HG03520 (cell line): ENCODE results near the gene DHX36.

Experiments used
- ATAC-seq: cut with Tn5 transposase; IDR thresholded peaks from one replicate; pipeline ENCODE4 v1.9.1; 2021; ENCODE audit warnings: mild to moderate bottlenecking, moderate library complexity; ENCODE audit not compliant: unreplicated experiment

DHX36 gene

GRCh38 chr3:154294016-154294415 is 30.3 kb downstream of the DHX36 start:
- no peak for ATAC-seq

- no peak for ATAC-seq
Observed at GRCh38 chr3:154290187-154290586, 34.1 kb downstream of the DHX36 start.

- ATAC-seq: no peak
Observed at GRCh38 chr3:154285221-154285620, 39.1 kb downstream of the DHX36 start.

- ATAC-seq: no peak
Observed at GRCh38 chr3:154280161-154280560, 44.1 kb downstream of the DHX36 start.

GRCh38 chr3:154275965-154276364 is 48.3 kb downstream of the DHX36 start:
- ATAC-seq: no peak

GRCh38 chr3:154275292-154275691 is 49.0 kb downstream of the DHX36 start:
- no peak for ATAC-seq

- ATAC-seq: no peak
Observed at GRCh38 chr3:154274348-154274747, 49.9 kb downstream of the DHX36 start.

- no peak for ATAC-seq
Observed at GRCh38 chr3:154273381-154273780, 50.9 kb downstream of the DHX36 start.

GRCh38 chr3:154254527-154254926 is 69.8 kb downstream of the DHX36 start:
- ATAC-seq: no peak

- peak; percentile 97 for ATAC-seq
Observed at GRCh38 chr3:154252759-154253638, 71.3 kb downstream of the DHX36 start.

- ATAC-seq: no peak
Observed at GRCh38 chr3:154251610-154252009, 72.7 kb downstream of the DHX36 start.

- ATAC-seq: no peak
Observed at GRCh38 chr3:154250291-154250690, 74.0 kb downstream of the DHX36 start.

GRCh38 chr3:154247806-154248415 is 76.4 kb downstream of the DHX36 start:
- ATAC-seq: no peak

GRCh38 chr3:154244644-154245043 is 79.6 kb downstream of the DHX36 start:
- ATAC-seq: no peak

- no peak for ATAC-seq
Observed at GRCh38 chr3:154243353-154243752, 80.9 kb downstream of the DHX36 start.

GRCh38 chr3:154242766-154243165 is 81.5 kb downstream of the DHX36 start:
- no peak for ATAC-seq

GRCh38 chr3:154241496-154241895 is 82.8 kb downstream of the DHX36 start:
- no peak for ATAC-seq

- ATAC-seq: no peak
Observed at GRCh38 chr3:154240235-154240634, 84.1 kb downstream of the DHX36 start.

- ATAC-seq: no peak
Observed at GRCh38 chr3:154236331-154236730, 88.0 kb downstream of the DHX36 start.

- no peak for ATAC-seq
Observed at GRCh38 chr3:154235330-154235729, 89.0 kb downstream of the DHX36 start.

- no peak for ATAC-seq
Observed at GRCh38 chr3:154229217-154229590, 95.1 kb downstream of the DHX36 start.

GRCh38 chr3:154228561-154229216 is 95.6 kb downstream of the DHX36 start:
- ATAC-seq: no peak
